GM23338 (cell line): ENCODE measurements around the gene FABP6. TPM values are rescaled to one million over a fixed set of nuclear protein-coding genes. Genes with fewer than 3 reads are reported as not detected.

Experiments used
- ATAC-seq: fragments of 200-7000 bp; cut with Tn5 transposase; 3 replicates; pipeline ENCODE4 v1.9.1; 2020
- DNase-seq: peaks from one replicate; pipeline ENCODE4 v3.0.0-alpha.2; 2015; ENCODE audit warnings: low spot score
- H2AFZ ChIP-seq: fragments of 200-600 bp; sonication (generic); 2 replicates; pipeline ENCODE4 v1.8.0; 2016; ENCODE audit warnings: antibody characterized with exemption, mild to moderate bottlenecking, moderate library complexity
- H3F3A ChIP-seq: fragments of 200-600 bp; sonication (generic); replicated peaks from 2 replicates; pipeline ENCODE4 v1.8.0; 2017; ENCODE audit warnings: antibody characterized with exemption, mixed run types, low read depth
- H3K27ac ChIP-seq: fragments of 200-600 bp; sonication (generic); 2 replicates; pipeline ENCODE4 v1.6.1; 2016; ENCODE audit warnings: low read depth
- H3K27me3 ChIP-seq: fragments of 200-600 bp; sonication (generic); 2 replicates; pipeline ENCODE4 v1.8.0; 2016; ENCODE audit warnings: mild to moderate bottlenecking, mixed run types, moderate library complexity; ENCODE audit not compliant: insufficient read depth
- H3K36me3 ChIP-seq: fragments of 200-600 bp; sonication (generic); 2 replicates; pipeline ENCODE4 v1.8.0; 2016; ENCODE audit warnings: mild to moderate bottlenecking; ENCODE audit not compliant: insufficient read depth
- H3K4me1 ChIP-seq: fragments of 200-600 bp; sonication (generic); 2 replicates; pipeline ENCODE4 v1.8.0; 2016; ENCODE audit warnings: mild to moderate bottlenecking, moderate library complexity; ENCODE audit not compliant: insufficient read depth
- H3K4me2 ChIP-seq: fragments of 200-600 bp; sonication (generic); 2 replicates; pipeline ENCODE4 v1.7.1; 2017; ENCODE audit warnings: mixed run types
- H3K4me3 ChIP-seq: fragments of 200-600 bp; sonication (generic); 2 replicates; pipeline ENCODE4 v1.6.1; 2016; ENCODE audit warnings: mixed run types
- H3K79me2 ChIP-seq: fragments of 200-600 bp; sonication (generic); replicated peaks from 2 replicates; pipeline ENCODE4 v1.8.0; 2017; ENCODE audit warnings: mild to moderate bottlenecking; ENCODE audit not compliant: insufficient read depth
- H3K9me2 ChIP-seq: fragments of 200-600 bp; sonication (generic); 2 replicates; pipeline ENCODE4 v1.8.0; 2017; ENCODE audit not compliant: insufficient read depth
- H4K20me1 ChIP-seq: fragments of 200-600 bp; sonication (generic); replicated peaks from 2 replicates; pipeline ENCODE4 v1.8.0; 2017; ENCODE audit warnings: mild to moderate bottlenecking; ENCODE audit not compliant: insufficient read depth
- H3K27ac Mint-ChIP-seq: 2 replicates; pipeline ENCODE4 v1.8.0; 2020; ENCODE audit warnings: inconsistent platforms, mild to moderate bottlenecking, moderate library complexity, mixed read lengths
- H3K27me3 Mint-ChIP-seq: 3 replicates; pipeline ENCODE4 v1.8.0; 2022; ENCODE audit warnings: low read depth, mild to moderate bottlenecking, moderate library complexity, mixed read lengths, inconsistent platforms; ENCODE audit not compliant: insufficient read depth, poor library complexity
- H3K36me3 Mint-ChIP-seq: 3 replicates; pipeline ENCODE4 v1.8.0; 2021; ENCODE audit warnings: low read depth, mild to moderate bottlenecking, inconsistent platforms, moderate library complexity, mixed read lengths
- H3K4me1 Mint-ChIP-seq: 3 replicates; pipeline ENCODE4 v1.8.0; 2020; ENCODE audit warnings: mild to moderate bottlenecking, inconsistent platforms, mixed read lengths
- H3K4me3 Mint-ChIP-seq: 3 replicates; pipeline ENCODE4 v1.8.0; 2021; ENCODE audit warnings: moderate library complexity, mild to moderate bottlenecking, inconsistent platforms, mixed read lengths
- H3K9me3 Mint-ChIP-seq: 3 replicates; pipeline ENCODE4 v1.8.0; 2020; ENCODE audit warnings: moderate library complexity, mild to moderate bottlenecking, inconsistent platforms, mixed read lengths
- CREB1 ChIP-seq: fragments of 250-450 bp; sonication (Bioruptor Pico); IDR thresholded peaks from 2 replicates; pipeline ENCODE4 v1.5.0; 2020; ENCODE audit warnings: low read depth, mild to moderate bottlenecking, moderate library complexity
- CTCF ChIP-seq, 2 experiments: fragments of 200-600 bp in 1 of 2; sonication (generic) in 1 of 2; conservative IDR thresholded peaks; 2 replicates each; pipeline versions ENCODE4 v1.5.1 to v1.6.1; 2016 to 2017; ENCODE audit warnings: antibody characterized with exemption in 2 of 2, low read depth in 2 of 2, mild to moderate bottlenecking in 2 of 2, moderate library complexity in 1 of 2
- ETS1 ChIP-seq: IDR thresholded peaks from 2 replicates; pipeline ENCODE4 v1.6.1; 2016; ENCODE audit warnings: antibody characterized with exemption
- EZH2 ChIP-seq: fragments of 200-600 bp; sonication (generic); IDR thresholded peaks from one replicate; pipeline ENCODE4 v1.8.0; 2017; ENCODE audit warnings: antibody characterized with exemption, mild to moderate bottlenecking, low read depth; ENCODE audit not compliant: unreplicated experiment
- EZH2phosphoT487 ChIP-seq: fragments of 200-600 bp; sonication (generic); IDR thresholded peaks from one replicate; pipeline ENCODE4 v1.8.1; 2018; ENCODE audit warnings: antibody characterized with exemption; ENCODE audit not compliant: unreplicated experiment
- JUNB ChIP-seq: IDR thresholded peaks from one replicate; pipeline ENCODE4 v1.6.1; 2016; ENCODE audit warnings: antibody characterized with exemption; ENCODE audit not compliant: unreplicated experiment
- NANOG ChIP-seq: IDR thresholded peaks from 2 replicates; pipeline ENCODE4 v1.6.1; 2016; ENCODE audit warnings: antibody characterized with exemption, borderline replicate concordance
- POLR2AphosphoS5 ChIP-seq: IDR thresholded peaks from 2 replicates; pipeline ENCODE4 v1.6.1; 2016; ENCODE audit warnings: antibody characterized with exemption, low read depth
- REST ChIP-seq: IDR thresholded peaks from one replicate; pipeline ENCODE4 v1.6.1; 2018; ENCODE audit warnings: antibody characterized with exemption; ENCODE audit not compliant: unreplicated experiment
- STAT1 ChIP-seq: IDR thresholded peaks from one replicate; pipeline ENCODE4 v1.6.1; 2016; ENCODE audit warnings: antibody characterized with exemption; ENCODE audit not compliant: unreplicated experiment
- ZNF114 ChIP-seq: fragments of 250-450 bp; sonication (Bioruptor Pico); IDR thresholded peaks from 2 replicates; pipeline ENCODE4 v1.5.0; 2020; ENCODE audit warnings: mild to moderate bottlenecking, moderate library complexity
- ZNF331 ChIP-seq: fragments of 250-450 bp; sonication (Bioruptor Pico); IDR thresholded peaks from 2 replicates; pipeline ENCODE4 v1.5.0; 2020; ENCODE audit warnings: low read depth, mild to moderate bottlenecking, moderate library complexity
- ZNF462 ChIP-seq: fragments of 250-450 bp; sonication (Bioruptor Pico); IDR thresholded peaks from 2 replicates; pipeline ENCODE4 v1.5.0; 2020; ENCODE audit warnings: mild to moderate bottlenecking, moderate library complexity
- polyA plus RNA-seq: library from polyadenylated mRNA; unstranded; fragments of >200 nt; fragmentation: Nextera tagmentation; extraction: Ambion mirVana; gene quantifications from 2 replicates; pipeline ENCODE4 v1.2.1, GENCODE V29; 2016
- total RNA-seq: library from RNA; depleted of rRNA; stranded (reverse); fragments of >200 nt; shearing (Covaris generic); gene quantifications from 2 replicates; pipeline ENCODE4 v1.2.3, GENCODE V29; 2014

The FABP6 gene
- total and polyA plus RNA-seq, 2 experiments from 2014 or later: 2.2 to 7.5 TPM

- TF ChIP-seq CTCF (conservative IDR thresholded peaks at IDR 0.05; ENCODE audit: low read depth in 2 of 2): no peak
- TF ChIP-seq CREB1 (CRISPR knock-in tag): no peak
- no peak for TF ChIP-seq NANOG
- no peak for TF ChIP-seq STAT1
- TF ChIP-seq EZH2phosphoT487: no peak
- TF ChIP-seq REST: no peak
- no peak for TF ChIP-seq POLR2AphosphoS5
- TF ChIP-seq ZNF331 (CRISPR knock-in tag): no peak
- no peak for TF ChIP-seq EZH2
- no peak for TF ChIP-seq ZNF114
- no peak for TF ChIP-seq JUNB
Observed at GRCh38 chr5:160281275-160281674, 52.0 kb downstream of the FABP6 start (continued).

GRCh38 chr5:160284291-160284873 is 55.1 kb downstream of the FABP6 start:
- H3K4me1 ChIP-seq: peaks cover 28% of the 10 kb centered on the region
- peaks cover 15% of the 10 kb centered on the region for H3F3A ChIP-seq
- Mint-ChIP-seq H3K36me3 (peaks cover 30% of the 10 kb centered on the region), H3K4me1 (peaks cover 65% of the 10 kb centered on the region), H3K27me3 (peaks cover 2% of the 10 kb centered on the region), H3K4me3 (no peak overlapping the region), H3K27ac (no peak overlapping the region), H3K9me3 (peaks cover 4% of the 10 kb centered on the region; the same call in 1 of the 3 replicates)
- H2AFZ ChIP-seq: no peak overlapping the region
- no peaks in the 10 kb centered on the region; the same call in 1 of the 2 replicates for H4K20me1 ChIP-seq
- DNase-seq (no peak), ATAC-seq (no peak)
- 0 out of 2 replicates have a peak, but pooled peaks cover 3% of the 10 kb centered on the region for H3K36me3 ChIP-seq
- no peak overlapping the region for H3K4me2 ChIP-seq
- H3K4me3 ChIP-seq: no peak overlapping the region
- H3K79me2 ChIP-seq: peaks cover 54% of the 10 kb centered on the region
- no peaks in the 10 kb centered on the region; the same call in 1 of the 2 replicates for H3K9me2 ChIP-seq
- no peaks in the 10 kb centered on the region for H3K27me3 ChIP-seq
- no peak overlapping the region for H3K27ac ChIP-seq
- no peak for TF ChIP-seq ZNF331 (CRISPR knock-in tag)
- TF ChIP-seq EZH2phosphoT487: no peak
- no peak for TF ChIP-seq POLR2AphosphoS5
- TF ChIP-seq ETS1: no peak
- no peak for TF ChIP-seq ZNF462 (CRISPR knock-in tag)
- no peak for TF ChIP-seq ZNF114
